Parathyroid adenoma (tissue), 2 donors: ENCODE data around the gene KRTAP4-5.
"Not testable (repeated sequence)": the region's sequence is repeated elsewhere in the genome, so short reads cannot be mapped to it uniquely, and the experiment has no call there.

Experiments
- H2AFZ ChIP-seq: fragments of 300-600 bp; sonication (generic); one replicate; pipeline ENCODE4 v1.7.0; 2017; ENCODE audit warnings: antibody characterized with exemption, mild to moderate bottlenecking
- H3K27ac ChIP-seq: fragments of 300-600 bp; sonication (generic); one replicate; pipeline ENCODE4 v1.7.0; 2017
- H3K27me3 ChIP-seq: fragments of 300-600 bp; sonication (generic); one replicate; pipeline ENCODE4 v1.7.0; 2017; ENCODE audit warnings: low read length; ENCODE audit not compliant: control insufficient read depth, insufficient read depth
- H3K36me3 ChIP-seq: fragments of 300-600 bp; sonication (generic); one replicate; pipeline ENCODE4 v1.7.0; 2017; ENCODE audit warnings: low read length; ENCODE audit not compliant: control insufficient read depth, insufficient read depth
- H3K4me1 ChIP-seq: fragments of 300-600 bp; sonication (generic); one replicate; pipeline ENCODE4 v1.7.0; 2017; ENCODE audit warnings: control low read depth
- H3K4me2 ChIP-seq: fragments of 300-600 bp; sonication (generic); one replicate; pipeline ENCODE4 v1.7.0; 2017; ENCODE audit warnings: low read length
- H3K4me3 ChIP-seq: fragments of 300-600 bp; sonication (generic); one replicate; pipeline ENCODE4 v1.7.0; 2017; ENCODE audit warnings: low read depth, low read length
- H3K79me2 ChIP-seq: fragments of 300-600 bp; sonication (generic); one replicate; pipeline ENCODE4 v1.7.0; 2017; ENCODE audit warnings: control low read depth
- H3K9ac ChIP-seq: fragments of 300-600 bp; sonication (generic); one replicate; pipeline ENCODE4 v1.7.0; 2017; ENCODE audit warnings: mild to moderate bottlenecking
- H3K9me3 ChIP-seq: fragments of 300-600 bp; sonication (generic); one replicate; pipeline ENCODE4 v1.7.0; 2017; ENCODE audit warnings: low read length; ENCODE audit not compliant: control insufficient read depth
- TF ChIP-seq, protein P1 (sequence below): fragments of 300-600 bp; sonication (generic); IDR thresholded peaks from one replicate; pipeline ENCODE4 v1.7.0; 2017; ENCODE audit warnings: antibody characterized with exemption, mild to moderate bottlenecking
- donor health status: primary hyperparathyroidism.

KRTAP4-5 gene

DNA sequence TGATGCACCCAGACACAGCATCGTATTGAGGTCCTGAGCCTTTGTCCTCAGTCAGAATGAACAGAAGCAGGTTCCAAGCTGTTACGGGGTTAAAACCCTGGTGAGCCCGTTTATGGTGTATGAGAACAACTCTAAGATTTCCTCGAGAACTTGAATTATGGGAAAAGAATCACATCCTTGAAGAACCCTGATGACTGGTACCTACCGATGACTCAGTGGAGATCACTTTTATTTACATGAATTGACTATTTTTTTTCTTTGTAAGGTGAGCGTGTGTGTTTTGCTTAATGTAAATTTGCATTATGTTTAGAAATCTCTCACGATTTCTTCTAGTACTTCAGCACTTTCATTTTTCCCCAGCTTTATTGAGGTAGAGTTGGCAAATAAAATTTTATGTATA, 14.2 kb upstream of the KRTAP4-5 start:
- Histone ChIP-seq H3K9me3 (no peaks in the 10 kb centered on the region), H3K79me2 (no peaks in the 10 kb centered on the region), H3K4me2 (no peak overlapping the region), H2AFZ (no peak overlapping the region), H3K27ac (no peak overlapping the region), H3K4me3 (no peak overlapping the region), H3K4me1 (no peaks in the 10 kb centered on the region), H3K9ac (no peak overlapping the region), H3K27me3 (no peaks in the 10 kb centered on the region), H3K36me3 (no peaks in the 10 kb centered on the region)
- TF ChIP-seq, protein P1, sequence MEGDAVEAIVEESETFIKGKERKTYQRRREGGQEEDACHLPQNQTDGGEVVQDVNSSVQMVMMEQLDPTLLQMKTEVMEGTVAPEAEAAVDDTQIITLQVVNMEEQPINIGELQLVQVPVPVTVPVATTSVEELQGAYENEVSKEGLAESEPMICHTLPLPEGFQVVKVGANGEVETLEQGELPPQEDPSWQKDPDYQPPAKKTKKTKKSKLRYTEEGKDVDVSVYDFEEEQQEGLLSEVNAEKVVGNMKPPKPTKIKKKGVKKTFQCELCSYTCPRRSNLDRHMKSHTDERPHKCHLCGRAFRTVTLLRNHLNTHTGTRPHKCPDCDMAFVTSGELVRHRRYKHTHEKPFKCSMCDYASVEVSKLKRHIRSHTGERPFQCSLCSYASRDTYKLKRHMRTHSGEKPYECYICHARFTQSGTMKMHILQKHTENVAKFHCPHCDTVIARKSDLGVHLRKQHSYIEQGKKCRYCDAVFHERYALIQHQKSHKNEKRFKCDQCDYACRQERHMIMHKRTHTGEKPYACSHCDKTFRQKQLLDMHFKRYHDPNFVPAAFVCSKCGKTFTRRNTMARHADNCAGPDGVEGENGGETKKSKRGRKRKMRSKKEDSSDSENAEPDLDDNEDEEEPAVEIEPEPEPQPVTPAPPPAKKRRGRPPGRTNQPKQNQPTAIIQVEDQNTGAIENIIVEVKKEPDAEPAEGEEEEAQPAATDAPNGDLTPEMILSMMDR = no peak

DNA sequence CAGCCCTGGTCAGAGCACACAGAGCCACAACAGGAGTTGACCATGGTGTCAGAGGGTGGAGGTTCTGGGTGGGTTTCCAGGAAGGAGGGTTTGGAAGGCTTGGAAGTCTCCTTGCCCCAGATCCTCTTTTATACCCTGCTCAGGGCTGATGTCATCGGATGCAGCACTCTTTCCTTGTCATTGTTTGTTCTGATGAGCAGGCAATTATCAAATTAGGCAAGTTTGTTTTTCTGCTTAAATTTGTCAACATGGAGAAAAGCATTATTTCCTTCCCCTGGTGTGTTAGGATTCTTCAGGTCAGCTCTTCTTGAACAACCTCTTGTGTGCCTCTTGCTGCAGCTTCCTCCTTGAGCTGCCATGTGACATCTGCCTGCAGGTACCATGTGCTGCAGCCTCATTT, 11.0 kb upstream of the KRTAP4-5 start, which contains the start of gene KRTAP4-4:
TSS of gene KRTAP4-4 (minus strand) at position 101 of the 400 bp plus-strand sequence. CDS start at position 44, 57 bp downstream.
- Histone ChIP-seq H2AFZ (no peak within 1 kb of the TSS), H3K27ac (no peak within 1 kb of the TSS), H3K4me1 (no peaks in the 10 kb centered on the region), H3K36me3 (no peaks in the 10 kb centered on the region), H3K4me3 (no peak within 1 kb of the TSS), H3K9me3 (no peaks in the 10 kb centered on the region), H3K9ac (no peak within 1 kb of the TSS), H3K4me2 (no peak within 1 kb of the TSS), H3K79me2 (no peaks in the 10 kb centered on the region), H3K27me3 (no peaks in the 10 kb centered on the region)
- TF ChIP-seq, protein P1 = no peak

DNA sequence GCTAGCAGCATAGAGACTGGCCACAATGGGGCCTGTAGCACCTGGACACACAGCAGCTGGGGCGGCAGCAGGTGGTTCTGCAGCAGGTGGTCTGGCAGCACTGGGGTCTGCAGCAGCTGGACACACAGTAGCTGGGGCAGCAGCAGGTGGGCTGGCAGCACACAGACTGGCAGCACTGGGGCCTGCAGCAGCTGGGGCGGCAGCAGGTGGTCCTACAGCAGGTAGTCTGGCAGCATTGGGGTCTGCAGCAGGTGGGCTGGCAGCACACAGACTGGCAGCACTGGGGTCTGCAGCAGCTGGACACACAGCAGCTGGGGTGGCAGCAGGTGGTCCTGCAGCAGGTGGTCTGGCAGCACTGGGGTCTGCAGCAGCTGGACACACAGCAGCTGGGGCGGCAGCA, 10.6 kb upstream of the KRTAP4-5 start:
- H2AFZ ChIP-seq, H3K9ac ChIP-seq, H3K9me3 ChIP-seq: not testable (repeated sequence)

DNA sequence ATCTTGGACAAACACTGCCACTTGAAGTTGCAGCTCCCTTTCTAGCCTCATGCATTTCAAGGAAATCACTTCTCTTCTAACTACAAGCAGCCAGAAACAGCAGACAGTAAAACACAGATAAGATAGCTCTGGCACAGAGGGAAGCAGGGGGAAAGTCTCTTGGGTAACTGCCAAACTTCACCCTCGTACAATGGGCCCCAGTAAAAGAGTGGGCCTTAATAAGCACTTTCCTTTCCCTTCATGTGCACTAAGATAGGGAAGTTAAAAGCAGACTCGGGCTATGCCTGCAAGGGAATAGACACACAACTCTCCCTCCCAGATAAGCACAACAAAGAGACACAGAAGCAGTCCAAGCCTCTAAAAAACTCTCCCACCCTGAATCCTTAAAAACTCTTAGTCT, 4.2 kb upstream of the KRTAP4-5 start:
- Histone ChIP-seq H3K9me3 (no peaks in the 10 kb centered on the region), H2AFZ (no peak overlapping the region), H3K27ac (no peak overlapping the region), H3K4me2 (no peak overlapping the region), H3K27me3 (no peaks in the 10 kb centered on the region), H3K4me1 (no peaks in the 10 kb centered on the region), H3K4me3 (no peak overlapping the region), H3K9ac (no peak overlapping the region), H3K36me3 (no peaks in the 10 kb centered on the region), H3K79me2 (no peaks in the 10 kb centered on the region)
- TF ChIP-seq, protein P1 = no peak

More for the DNA sequence above, 10.6 kb upstream of the KRTAP4-5 start:
- not testable (repeated sequence) for H3K27ac ChIP-seq, H3K4me2 ChIP-seq, H3K4me1 ChIP-seq, H3K27me3 ChIP-seq, H3K4me3 ChIP-seq, H3K79me2 ChIP-seq, H3K36me3 ChIP-seq

DNA sequence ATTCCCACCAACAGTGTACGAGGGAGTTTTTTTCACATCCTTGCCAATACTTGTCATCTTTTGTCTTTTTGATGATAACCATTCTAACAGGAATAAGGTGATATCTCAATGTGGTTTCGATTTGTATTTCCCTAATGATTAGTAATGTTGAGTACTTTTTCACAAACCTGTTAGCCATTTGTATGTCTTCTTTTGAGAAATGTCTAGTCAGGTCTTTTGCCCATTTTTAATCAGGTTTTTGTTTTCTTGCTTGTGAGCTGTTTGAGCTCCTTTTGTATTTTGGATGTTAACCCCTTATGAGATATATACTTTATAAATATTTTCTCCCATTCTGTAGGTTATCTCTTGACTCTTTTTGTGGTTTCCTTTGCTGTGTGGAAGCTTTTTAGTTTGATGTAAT, 1.9 kb upstream of the KRTAP4-5 start:
- H3K79me2 ChIP-seq = no peaks in the 10 kb centered on the region
- H2AFZ ChIP-seq = no peak overlapping the region
- no peaks in the 10 kb centered on the region for H3K36me3 ChIP-seq
- H3K4me2 ChIP-seq = no peak overlapping the region
- H3K9me3 ChIP-seq = no peaks in the 10 kb centered on the region
- no peaks in the 10 kb centered on the region for H3K27me3 ChIP-seq
- no peak overlapping the region for H3K9ac ChIP-seq
- H3K27ac ChIP-seq = no peak overlapping the region
- no peaks in the 10 kb centered on the region for H3K4me1 ChIP-seq
- TF ChIP-seq, protein P1 = no peak
- H3K4me3 ChIP-seq = no peak overlapping the region
